ENCODE results near the gene DDA1. TPM values are rescaled to one million over a fixed set of nuclear protein-coding genes. Genes with fewer than 3 reads are reported as not detected.

The DDA1 gene
- total RNA-seq, 1 experiment from 2014 or later = 42.8 TPM

DNA sequence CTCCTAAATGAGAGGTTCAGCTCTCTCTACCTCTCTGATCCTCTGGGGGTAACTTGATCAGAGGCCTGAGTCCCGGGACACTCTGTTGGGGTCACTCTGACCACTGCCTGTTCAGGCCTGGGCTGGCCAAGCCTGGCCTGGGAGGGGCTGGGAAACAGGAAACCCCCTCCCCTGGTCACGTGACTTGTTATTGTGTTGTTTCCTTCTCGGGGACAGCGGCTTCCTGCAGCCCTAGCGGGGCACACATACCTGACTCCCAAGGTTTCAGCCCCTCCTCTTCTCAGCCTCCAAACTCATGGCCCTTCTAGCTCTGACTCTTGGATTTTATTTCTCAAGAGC, 44.8 kb upstream of the DDA1 start, which contains the start of gene USHBP1 (continued):
- TF ChIP-seq GRHL2 (CRISPR knock-in tag; IDR thresholded peaks at IDR 0.05; ENCODE audit: insufficient replicate concordance, severe bottlenecking) (no peak), SP1 (CRISPR knock-in tag; conservative IDR thresholded peaks at IDR 0.05) (0 out of 2 replicates have a peak, but pooled peaks have one; percentile 42), NR2C2 (CRISPR knock-in tag; IDR thresholded peaks at IDR 0.05) (no peak), MYBL2 (CRISPR knock-in tag; IDR thresholded peaks at IDR 0.05) (no peak), NR1H2 (CRISPR knock-in tag; IDR thresholded peaks at IDR 0.05) (no peak), MXD4 (CRISPR knock-in tag; IDR thresholded peaks at IDR 0.05; ENCODE audit: borderline replicate concordance) (no peak), NFATC4 (CRISPR knock-in tag; IDR thresholded peaks at IDR 0.05) (no peak), ZNF121 (CRISPR knock-in tag; IDR thresholded peaks at IDR 0.05) (peak; percentile 79), ZNF317 (CRISPR knock-in tag; IDR thresholded peaks at IDR 0.05; ENCODE audit: borderline replicate concordance, low read depth) (no peak), ZNF138 (CRISPR knock-in tag; conservative IDR thresholded peaks at IDR 0.05) (no peak), GTF2I (CRISPR knock-in tag; conservative IDR thresholded peaks at IDR 0.05) (0 out of 2 replicates have a peak, but pooled peaks have one; percentile 2), ESRRA (CRISPR knock-in tag; IDR thresholded peaks at IDR 0.05; ENCODE audit: borderline replicate concordance) (no peak)
- TF ChIP-seq, protein P1, sequence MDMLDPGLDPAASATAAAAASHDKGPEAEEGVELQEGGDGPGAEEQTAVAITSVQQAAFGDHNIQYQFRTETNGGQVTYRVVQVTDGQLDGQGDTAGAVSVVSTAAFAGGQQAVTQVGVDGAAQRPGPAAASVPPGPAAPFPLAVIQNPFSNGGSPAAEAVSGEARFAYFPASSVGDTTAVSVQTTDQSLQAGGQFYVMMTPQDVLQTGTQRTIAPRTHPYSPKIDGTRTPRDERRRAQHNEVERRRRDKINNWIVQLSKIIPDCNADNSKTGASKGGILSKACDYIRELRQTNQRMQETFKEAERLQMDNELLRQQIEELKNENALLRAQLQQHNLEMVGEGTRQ (CRISPR knock-in tag; IDR thresholded peaks at IDR 0.05) = peak; percentile 92
- TF ChIP-seq, protein P2, sequence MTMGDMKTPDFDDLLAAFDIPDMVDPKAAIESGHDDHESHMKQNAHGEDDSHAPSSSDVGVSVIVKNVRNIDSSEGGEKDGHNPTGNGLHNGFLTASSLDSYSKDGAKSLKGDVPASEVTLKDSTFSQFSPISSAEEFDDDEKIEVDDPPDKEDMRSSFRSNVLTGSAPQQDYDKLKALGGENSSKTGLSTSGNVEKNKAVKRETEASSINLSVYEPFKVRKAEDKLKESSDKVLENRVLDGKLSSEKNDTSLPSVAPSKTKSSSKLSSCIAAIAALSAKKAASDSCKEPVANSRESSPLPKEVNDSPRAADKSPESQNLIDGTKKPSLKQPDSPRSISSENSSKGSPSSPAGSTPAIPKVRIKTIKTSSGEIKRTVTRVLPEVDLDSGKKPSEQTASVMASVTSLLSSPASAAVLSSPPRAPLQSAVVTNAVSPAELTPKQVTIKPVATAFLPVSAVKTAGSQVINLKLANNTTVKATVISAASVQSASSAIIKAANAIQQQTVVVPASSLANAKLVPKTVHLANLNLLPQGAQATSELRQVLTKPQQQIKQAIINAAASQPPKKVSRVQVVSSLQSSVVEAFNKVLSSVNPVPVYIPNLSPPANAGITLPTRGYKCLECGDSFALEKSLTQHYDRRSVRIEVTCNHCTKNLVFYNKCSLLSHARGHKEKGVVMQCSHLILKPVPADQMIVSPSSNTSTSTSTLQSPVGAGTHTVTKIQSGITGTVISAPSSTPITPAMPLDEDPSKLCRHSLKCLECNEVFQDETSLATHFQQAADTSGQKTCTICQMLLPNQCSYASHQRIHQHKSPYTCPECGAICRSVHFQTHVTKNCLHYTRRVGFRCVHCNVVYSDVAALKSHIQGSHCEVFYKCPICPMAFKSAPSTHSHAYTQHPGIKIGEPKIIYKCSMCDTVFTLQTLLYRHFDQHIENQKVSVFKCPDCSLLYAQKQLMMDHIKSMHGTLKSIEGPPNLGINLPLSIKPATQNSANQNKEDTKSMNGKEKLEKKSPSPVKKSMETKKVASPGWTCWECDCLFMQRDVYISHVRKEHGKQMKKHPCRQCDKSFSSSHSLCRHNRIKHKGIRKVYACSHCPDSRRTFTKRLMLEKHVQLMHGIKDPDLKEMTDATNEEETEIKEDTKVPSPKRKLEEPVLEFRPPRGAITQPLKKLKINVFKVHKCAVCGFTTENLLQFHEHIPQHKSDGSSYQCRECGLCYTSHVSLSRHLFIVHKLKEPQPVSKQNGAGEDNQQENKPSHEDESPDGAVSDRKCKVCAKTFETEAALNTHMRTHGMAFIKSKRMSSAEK (CRISPR knock-in tag; IDR thresholded peaks at IDR 0.05; ENCODE audit: borderline replicate concordance) = no peak
- TF ChIP-seq, protein P3, sequence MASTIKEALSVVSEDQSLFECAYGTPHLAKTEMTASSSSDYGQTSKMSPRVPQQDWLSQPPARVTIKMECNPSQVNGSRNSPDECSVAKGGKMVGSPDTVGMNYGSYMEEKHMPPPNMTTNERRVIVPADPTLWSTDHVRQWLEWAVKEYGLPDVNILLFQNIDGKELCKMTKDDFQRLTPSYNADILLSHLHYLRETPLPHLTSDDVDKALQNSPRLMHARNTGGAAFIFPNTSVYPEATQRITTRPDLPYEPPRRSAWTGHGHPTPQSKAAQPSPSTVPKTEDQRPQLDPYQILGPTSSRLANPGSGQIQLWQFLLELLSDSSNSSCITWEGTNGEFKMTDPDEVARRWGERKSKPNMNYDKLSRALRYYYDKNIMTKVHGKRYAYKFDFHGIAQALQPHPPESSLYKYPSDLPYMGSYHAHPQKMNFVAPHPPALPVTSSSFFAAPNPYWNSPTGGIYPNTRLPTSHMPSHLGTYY (CRISPR knock-in tag; IDR thresholded peaks at IDR 0.05) = no peak
- TF ChIP-seq, protein P4, sequence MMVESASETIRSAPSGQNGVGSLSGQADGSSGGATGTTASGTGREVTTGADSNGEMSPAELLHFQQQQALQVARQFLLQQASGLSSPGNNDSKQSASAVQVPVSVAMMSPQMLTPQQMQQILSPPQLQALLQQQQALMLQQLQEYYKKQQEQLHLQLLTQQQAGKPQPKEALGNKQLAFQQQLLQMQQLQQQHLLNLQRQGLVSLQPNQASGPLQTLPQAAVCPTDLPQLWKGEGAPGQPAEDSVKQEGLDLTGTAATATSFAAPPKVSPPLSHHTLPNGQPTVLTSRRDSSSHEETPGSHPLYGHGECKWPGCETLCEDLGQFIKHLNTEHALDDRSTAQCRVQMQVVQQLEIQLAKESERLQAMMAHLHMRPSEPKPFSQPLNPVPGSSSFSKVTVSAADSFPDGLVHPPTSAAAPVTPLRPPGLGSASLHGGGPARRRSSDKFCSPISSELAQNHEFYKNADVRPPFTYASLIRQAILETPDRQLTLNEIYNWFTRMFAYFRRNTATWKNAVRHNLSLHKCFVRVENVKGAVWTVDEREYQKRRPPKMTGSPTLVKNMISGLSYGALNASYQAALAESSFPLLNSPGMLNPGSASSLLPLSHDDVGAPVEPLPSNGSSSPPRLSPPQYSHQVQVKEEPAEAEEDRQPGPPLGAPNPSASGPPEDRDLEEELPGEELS (CRISPR knock-in tag; IDR thresholded peaks at IDR 0.05) = peak; percentile 15; the same call in 1 of the 2 replicates
- TF ChIP-seq, protein P5, sequence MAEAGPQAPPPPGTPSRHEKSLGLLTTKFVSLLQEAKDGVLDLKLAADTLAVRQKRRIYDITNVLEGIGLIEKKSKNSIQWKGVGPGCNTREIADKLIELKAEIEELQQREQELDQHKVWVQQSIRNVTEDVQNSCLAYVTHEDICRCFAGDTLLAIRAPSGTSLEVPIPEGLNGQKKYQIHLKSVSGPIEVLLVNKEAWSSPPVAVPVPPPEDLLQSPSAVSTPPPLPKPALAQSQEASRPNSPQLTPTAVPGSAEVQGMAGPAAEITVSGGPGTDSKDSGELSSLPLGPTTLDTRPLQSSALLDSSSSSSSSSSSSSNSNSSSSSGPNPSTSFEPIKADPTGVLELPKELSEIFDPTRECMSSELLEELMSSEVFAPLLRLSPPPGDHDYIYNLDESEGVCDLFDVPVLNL (CRISPR knock-in tag; IDR thresholded peaks at IDR 0.05; ENCODE audit: borderline replicate concordance, low read depth) = no peak
- TF ChIP-seq, protein P6, sequence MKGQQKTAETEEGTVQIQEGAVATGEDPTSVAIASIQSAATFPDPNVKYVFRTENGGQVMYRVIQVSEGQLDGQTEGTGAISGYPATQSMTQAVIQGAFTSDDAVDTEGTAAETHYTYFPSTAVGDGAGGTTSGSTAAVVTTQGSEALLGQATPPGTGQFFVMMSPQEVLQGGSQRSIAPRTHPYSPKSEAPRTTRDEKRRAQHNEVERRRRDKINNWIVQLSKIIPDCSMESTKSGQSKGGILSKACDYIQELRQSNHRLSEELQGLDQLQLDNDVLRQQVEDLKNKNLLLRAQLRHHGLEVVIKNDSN (CRISPR knock-in tag; IDR thresholded peaks at IDR 0.05) = peak; percentile 88
